Esophagus muscularis mucosa (tissue), 3 donors: Measurements from ENCODE around the gene MEIS2.

ENCODE experiments used
- POLR2A ChIP-seq: fragments of 450-650 bp; IDR thresholded peaks from one replicate; pipeline ENCODE4 v1.6.1; 2017; ENCODE audit warnings: antibody characterized with exemption, moderate library complexity, mild to moderate bottlenecking, low read depth
- POLR2AphosphoS5 ChIP-seq, 2 donors: sonication (generic); formaldehyde crosslinking; IDR thresholded peaks; one replicate each; pipeline ENCODE4 v1.6.1; 2017; ENCODE audit warnings: antibody characterized with exemption in 2 of 2
- TF ChIP-seq, protein P1 (sequence below), 3 experiments: fragments of 200-600 bp in 2 of 3; fragments of 450-650 bp in 1 of 3; sonication (generic) in 2 of 3; IDR thresholded peaks; one replicate each; pipeline ENCODE4 v1.5.1; 2017 to 2019; ENCODE audit warnings: antibody characterized with exemption in 3 of 3, mild to moderate bottlenecking in 2 of 3, moderate library complexity in 1 of 3

DNA sequence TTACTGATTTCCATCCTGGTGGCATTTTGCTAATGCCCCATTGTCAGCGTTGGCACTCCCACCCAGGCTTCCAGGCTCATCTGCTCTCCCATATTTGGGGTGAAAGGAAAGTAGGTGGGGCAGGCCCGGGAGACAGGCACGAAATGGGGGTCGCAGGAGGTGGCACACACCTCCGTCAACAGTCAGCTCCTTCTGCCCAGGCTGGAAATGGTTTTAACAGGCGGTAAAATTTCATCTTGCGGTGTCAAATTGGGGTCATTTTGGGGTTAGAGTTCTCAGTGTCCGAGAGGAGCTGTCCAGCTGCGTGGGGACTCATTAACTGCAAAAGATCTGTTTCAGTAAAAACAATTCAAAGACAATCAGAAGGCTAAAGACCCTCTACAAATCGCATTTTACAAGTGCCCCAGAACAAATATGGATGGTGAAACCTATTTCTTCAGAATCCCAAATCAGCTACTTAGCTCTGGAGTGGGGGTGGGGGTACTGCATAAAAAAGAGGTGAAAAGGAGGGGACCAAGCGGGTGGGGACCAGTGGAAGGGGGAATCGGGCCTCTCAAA, 4.2 kb upstream of the MEIS2 start:
- TF ChIP-seq, protein P1, sequence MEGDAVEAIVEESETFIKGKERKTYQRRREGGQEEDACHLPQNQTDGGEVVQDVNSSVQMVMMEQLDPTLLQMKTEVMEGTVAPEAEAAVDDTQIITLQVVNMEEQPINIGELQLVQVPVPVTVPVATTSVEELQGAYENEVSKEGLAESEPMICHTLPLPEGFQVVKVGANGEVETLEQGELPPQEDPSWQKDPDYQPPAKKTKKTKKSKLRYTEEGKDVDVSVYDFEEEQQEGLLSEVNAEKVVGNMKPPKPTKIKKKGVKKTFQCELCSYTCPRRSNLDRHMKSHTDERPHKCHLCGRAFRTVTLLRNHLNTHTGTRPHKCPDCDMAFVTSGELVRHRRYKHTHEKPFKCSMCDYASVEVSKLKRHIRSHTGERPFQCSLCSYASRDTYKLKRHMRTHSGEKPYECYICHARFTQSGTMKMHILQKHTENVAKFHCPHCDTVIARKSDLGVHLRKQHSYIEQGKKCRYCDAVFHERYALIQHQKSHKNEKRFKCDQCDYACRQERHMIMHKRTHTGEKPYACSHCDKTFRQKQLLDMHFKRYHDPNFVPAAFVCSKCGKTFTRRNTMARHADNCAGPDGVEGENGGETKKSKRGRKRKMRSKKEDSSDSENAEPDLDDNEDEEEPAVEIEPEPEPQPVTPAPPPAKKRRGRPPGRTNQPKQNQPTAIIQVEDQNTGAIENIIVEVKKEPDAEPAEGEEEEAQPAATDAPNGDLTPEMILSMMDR (IDR thresholded peaks at IDR 0.05): no peak
- TF ChIP-seq POLR2A (no peak), POLR2AphosphoS5 (IDR thresholded peaks at IDR 0.05) (no peak)
